ENCODE results near the gene EXOSC1.
"Not testable (repeated sequence)": the region's sequence is repeated elsewhere in the genome, so short reads cannot be mapped to it uniquely, and the experiment has no call there.

The EXOSC1 gene

GRCh38 chr10:97459111-97459510 is 13.3 kb upstream of the EXOSC1 start:
- no peak for DNase-seq (ENCODE audit: low spot score)

- DNase-seq (ENCODE audit: low spot score) = no peak
These were observed 10.9 kb upstream of the EXOSC1 start for GRCh38 chr10:97456686-97457065.

GRCh38 chr10:97456034-97456685 is 10.4 kb upstream of the EXOSC1 start:
- DNase-seq (ENCODE audit: low spot score) = no peak

- no peak for DNase-seq (ENCODE audit: low spot score)
These were observed 8.7 kb upstream of the EXOSC1 start for GRCh38 chr10:97454330-97455036.

- DNase-seq (ENCODE audit: low spot score) = no peak
These were observed 6.5 kb upstream of the EXOSC1 start for GRCh38 chr10:97452352-97452751.

GRCh38 chr10:97451605-97452004 is 5.8 kb upstream of the EXOSC1 start:
- DNase-seq (ENCODE audit: low spot score) = no peak

- no peak for DNase-seq (ENCODE audit: low spot score)
These were observed 5.0 kb upstream of the EXOSC1 start for GRCh38 chr10:97450828-97451227.

- no peak for DNase-seq (ENCODE audit: low spot score)
These were observed 467 bp downstream of the EXOSC1 start for GRCh38 chr10:97445357-97445721.

GRCh38 chr10:97444212-97444611 is 1.6 kb downstream of the EXOSC1 start:
- DNase-seq (ENCODE audit: low spot score) = no peak

GRCh38 chr10:97442277-97442676 is 3.5 kb downstream of the EXOSC1 start:
- no peak for DNase-seq (ENCODE audit: low spot score)

GRCh38 chr10:97435211-97435610 is 10.6 kb downstream of the EXOSC1 start:
- no peak for DNase-seq (ENCODE audit: low spot score)

- no peak for DNase-seq (ENCODE audit: low spot score)
These were observed 11.2 kb downstream of the EXOSC1 start for GRCh38 chr10:97434557-97434956.

- DNase-seq (ENCODE audit: low spot score) = no peak
These were observed 11.8 kb downstream of the EXOSC1 start for GRCh38 chr10:97434055-97434454.

- DNase-seq (ENCODE audit: low spot score) = peak; percentile 53
These were observed 17.2 kb downstream of the EXOSC1 start for GRCh38 chr10:97428572-97428981.

- DNase-seq (ENCODE audit: low spot score) = peak; percentile 40
These were observed 18.1 kb downstream of the EXOSC1 start for GRCh38 chr10:97427571-97428179.

- DNase-seq (ENCODE audit: low spot score) = no peak
These were observed 18.8 kb downstream of the EXOSC1 start for GRCh38 chr10:97426776-97427570.

- peak; percentile 100 for DNase-seq (ENCODE audit: low spot score)
These were observed 19.6 kb downstream of the EXOSC1 start, which contains the start of gene PGAM1 for GRCh38 chr10:97425964-97426775. Gene PGAM1, plus strand, starts transcription at chr10:97426191. Its CDS starts 117 bp downstream, at chr10:97426308.

GRCh38 chr10:97423757-97424098 is 22.1 kb downstream of the EXOSC1 start:
- not testable (repeated sequence) for DNase-seq (ENCODE audit: low spot score)

GRCh38 chr10:97416565-97416964 is 29.2 kb downstream of the EXOSC1 start:
- DNase-seq (ENCODE audit: low spot score) = no peak

GRCh38 chr10:97412891-97413304 is 32.9 kb downstream of the EXOSC1 start:
- DNase-seq (ENCODE audit: low spot score) = no peak

GRCh38 chr10:97411406-97411805 is 34.4 kb downstream of the EXOSC1 start:
- DNase-seq (ENCODE audit: low spot score) = no peak

- DNase-seq (ENCODE audit: low spot score) = no peak
These were observed 37.3 kb downstream of the EXOSC1 start for GRCh38 chr10:97408496-97408992.

Measured in GM03348 (cell line).